Measurements from ENCODE around the gene ITSN2.

GRCh38 chr2:24205131-24205530 is 155.2 kb downstream of the ITSN2 start:
- TF ChIP-seq CTCF (IDR thresholded peaks at IDR 0.05) (no peak), POLR2A (IDR thresholded peaks at IDR 0.05) (no peak)
